Measurements from ENCODE around the gene CTSZ.

The CTSZ gene

DNA sequence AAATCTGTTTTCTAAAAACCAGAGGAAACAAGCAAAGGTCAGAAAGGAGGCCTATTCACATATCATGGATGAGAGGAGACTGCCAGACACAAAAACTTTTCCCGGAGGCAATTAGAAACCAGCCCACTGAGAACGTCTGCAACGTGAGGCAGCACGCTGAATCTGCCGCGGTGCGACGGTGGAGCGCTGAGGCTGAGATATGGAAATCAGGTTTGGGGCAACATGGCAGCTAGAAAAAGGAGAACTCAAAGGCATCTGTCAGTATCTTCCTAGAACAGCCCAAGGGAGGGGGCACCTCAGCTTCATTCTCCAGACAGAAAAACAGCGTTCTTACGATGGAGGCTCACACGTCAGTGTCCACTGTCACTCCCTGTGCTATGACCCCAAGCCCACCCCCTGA lies 30.3 kb upstream of the CTSZ start:
- TF ChIP-seq, protein P1, sequence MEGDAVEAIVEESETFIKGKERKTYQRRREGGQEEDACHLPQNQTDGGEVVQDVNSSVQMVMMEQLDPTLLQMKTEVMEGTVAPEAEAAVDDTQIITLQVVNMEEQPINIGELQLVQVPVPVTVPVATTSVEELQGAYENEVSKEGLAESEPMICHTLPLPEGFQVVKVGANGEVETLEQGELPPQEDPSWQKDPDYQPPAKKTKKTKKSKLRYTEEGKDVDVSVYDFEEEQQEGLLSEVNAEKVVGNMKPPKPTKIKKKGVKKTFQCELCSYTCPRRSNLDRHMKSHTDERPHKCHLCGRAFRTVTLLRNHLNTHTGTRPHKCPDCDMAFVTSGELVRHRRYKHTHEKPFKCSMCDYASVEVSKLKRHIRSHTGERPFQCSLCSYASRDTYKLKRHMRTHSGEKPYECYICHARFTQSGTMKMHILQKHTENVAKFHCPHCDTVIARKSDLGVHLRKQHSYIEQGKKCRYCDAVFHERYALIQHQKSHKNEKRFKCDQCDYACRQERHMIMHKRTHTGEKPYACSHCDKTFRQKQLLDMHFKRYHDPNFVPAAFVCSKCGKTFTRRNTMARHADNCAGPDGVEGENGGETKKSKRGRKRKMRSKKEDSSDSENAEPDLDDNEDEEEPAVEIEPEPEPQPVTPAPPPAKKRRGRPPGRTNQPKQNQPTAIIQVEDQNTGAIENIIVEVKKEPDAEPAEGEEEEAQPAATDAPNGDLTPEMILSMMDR (conservative IDR thresholded peaks at IDR 0.05) = no peak
- H3K27ac ChIP-seq = no peak overlapping the region

DNA sequence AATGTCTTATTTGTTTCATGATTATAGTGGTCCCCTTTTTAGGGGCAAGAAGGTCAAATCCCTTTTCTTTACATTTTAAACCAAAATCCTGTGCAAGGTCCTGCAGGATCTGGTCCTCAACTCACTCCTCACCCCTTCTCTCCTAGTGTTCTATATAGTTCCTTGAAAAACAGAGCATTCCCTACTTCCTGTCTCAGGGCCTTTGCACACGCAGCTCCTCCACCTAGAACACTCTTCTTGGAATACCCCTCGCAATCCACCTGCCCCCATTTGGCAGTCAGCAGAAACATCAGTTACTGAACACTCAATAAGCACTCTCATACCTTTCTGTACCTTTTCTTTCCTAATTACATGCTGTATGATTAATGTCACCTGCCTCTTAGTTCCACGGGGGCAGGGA lies 28.3 kb upstream of the CTSZ start:
- TF ChIP-seq, protein P1 (conservative IDR thresholded peaks at IDR 0.05) = no peak

DNA sequence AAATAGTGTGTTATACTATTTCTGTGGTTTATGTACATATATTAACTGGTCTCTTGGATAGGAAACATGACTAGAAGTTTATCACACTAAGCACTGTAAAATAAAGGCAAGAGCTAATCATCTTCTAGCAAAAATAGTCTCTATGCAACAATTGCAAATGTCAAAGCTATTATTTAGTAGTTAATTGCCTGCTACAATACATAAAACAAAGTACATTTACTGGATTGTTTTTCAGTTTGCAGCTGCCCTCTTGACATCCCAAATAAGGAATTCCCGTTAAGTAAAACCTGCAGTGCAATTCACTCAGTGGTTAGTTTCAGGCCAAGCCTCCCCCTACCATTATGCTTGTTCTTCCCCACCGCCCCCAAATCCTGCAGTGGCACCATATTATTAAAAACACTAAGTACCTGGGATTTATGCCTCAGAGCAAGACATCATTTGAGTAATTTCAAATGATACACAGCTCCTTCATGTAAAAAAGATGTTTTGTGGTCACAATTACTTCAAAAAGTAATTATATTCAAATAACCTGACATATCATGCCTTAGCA lies 26.6 kb upstream of the CTSZ start:
- TF ChIP-seq, protein P1 (conservative IDR thresholded peaks at IDR 0.05) = no peak
- H3K27ac ChIP-seq = peak overlapping the region; percentile 93; the same call in 1 of the 2 replicates

More for the DNA sequence above, 28.3 kb upstream of the CTSZ start:
- no peak overlapping the region for H3K27ac ChIP-seq

DNA sequence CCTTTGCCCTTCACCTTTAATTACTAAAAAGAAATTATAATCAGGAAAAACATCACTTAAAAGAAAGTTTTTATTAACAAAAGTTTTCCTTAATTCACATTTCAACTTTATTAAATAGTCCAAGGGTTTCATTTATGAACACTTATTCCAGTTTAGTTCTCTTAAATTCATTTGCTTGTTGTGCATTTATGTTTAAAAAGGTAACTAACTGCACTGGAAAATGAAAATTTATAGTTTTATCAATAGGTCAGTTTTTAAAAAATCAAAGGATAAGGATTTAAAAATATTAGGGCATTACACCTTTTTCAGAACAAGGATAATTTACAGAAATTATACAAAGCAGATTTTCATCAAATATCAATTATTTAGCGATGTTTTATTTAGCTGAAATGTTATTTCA lies 26.0 kb upstream of the CTSZ start:
- TF ChIP-seq, protein P1 (conservative IDR thresholded peaks at IDR 0.05) = no peak
- peak overlapping the region; percentile 93 for H3K27ac ChIP-seq

DNA sequence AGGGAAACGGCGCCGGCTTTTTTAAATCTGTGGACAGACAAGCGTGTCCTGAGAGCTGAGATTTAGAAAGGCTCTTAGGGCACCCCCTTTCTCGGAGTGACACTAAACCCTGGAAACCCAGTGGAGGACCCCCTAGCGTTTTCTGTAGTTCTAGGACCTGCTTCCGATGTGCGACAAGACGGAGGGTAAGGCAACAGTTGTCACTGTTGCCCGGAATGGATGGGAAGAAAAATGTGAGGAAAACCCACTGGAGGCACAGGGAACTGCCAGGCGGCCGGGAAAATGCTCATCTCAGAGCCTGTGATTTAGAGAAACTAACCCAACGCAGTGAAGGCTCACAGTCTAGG lies 25.6 kb upstream of the CTSZ start:
- H3K27ac ChIP-seq = peak overlapping the region; percentile 93
- TF ChIP-seq, protein P1 (conservative IDR thresholded peaks at IDR 0.05) = no peak; the same call in 1 of the 2 replicates

DNA sequence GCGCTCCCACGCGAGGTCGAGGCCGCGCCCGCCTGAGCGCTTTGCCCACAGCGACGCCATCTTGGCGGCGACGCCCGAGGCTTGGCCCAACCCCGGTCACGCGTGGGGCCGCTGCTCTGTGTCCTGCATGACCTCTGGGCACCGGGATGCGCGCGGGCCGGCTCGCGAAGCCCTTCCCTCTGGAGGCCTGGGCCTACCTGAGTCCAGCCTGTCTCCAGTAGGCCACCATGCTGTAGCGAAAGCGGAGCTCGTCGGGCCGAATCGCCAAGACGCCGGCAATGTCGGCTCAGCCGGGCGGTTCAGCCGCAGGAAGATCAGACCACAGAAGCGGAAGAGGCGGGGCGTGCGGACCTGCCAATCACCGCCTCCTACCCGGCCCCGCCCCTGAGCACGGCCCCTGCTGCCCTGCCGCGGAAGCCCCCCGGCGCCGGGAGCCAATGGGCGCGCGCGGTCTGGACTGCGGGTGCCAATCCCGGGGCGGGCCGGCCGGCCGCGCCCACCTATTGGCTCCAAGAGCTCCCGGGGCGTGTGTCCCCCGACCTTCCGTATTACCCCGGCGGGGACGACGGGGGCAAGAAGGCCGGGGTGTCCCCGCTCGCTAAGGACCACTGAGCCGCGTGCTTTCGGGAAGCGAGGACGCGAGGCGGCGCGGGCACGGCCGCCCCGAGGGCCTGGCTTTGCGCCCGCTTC lies 25.1 kb upstream of the CTSZ start, which contains the start of gene ATP5F1E:
TSS of gene ATP5F1E (minus strand) at position 313 of the 690 bp plus-strand sequence. CDS start at position 229, 84 bp downstream.
- peak within 1 kb of the TSS; percentile 93 for H3K27ac ChIP-seq
- TF ChIP-seq, protein P1 (conservative IDR thresholded peaks at IDR 0.05) = no peak

DNA sequence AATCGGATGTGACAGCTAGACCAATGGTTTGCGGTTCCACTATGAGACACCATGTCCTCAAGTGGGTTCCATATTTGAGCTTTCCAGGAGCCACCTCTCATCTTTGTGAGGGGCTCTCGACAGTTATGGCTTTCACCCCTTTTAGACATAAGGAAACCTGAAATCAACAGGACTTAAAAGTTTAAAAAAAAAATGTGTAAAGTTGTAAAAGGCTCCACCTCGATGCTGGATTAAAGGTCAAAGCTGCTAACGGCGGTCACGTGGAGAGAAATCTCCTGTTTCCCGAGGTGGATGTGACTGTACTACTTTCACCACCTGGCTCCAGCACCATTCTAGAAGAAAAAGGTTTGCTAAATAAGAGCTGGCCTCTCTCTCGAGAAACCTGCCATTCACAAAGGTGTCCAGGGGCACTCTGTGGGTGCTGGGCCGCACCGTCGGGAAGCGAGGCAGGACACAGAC lies 24.5 kb upstream of the CTSZ start:
- TF ChIP-seq, protein P1 (conservative IDR thresholded peaks at IDR 0.05) = no peak
- peak overlapping the region; percentile 93 for H3K27ac ChIP-seq

All from VCaP (cell line).